Neutrophil (primary cell): ENCODE measurements around the gene MLN.

Experiments
- H3K27ac ChIP-seq: fragments of 200-600 bp; sonication (generic); 2 replicates; pipeline ENCODE4 v1.5.1; 2016; ENCODE audit warnings: mild to moderate bottlenecking, moderate library complexity
- H3K27me3 ChIP-seq: fragments of 200-600 bp; sonication (generic); 2 replicates; pipeline ENCODE4 v1.6.0; 2016; ENCODE audit warnings: mild to moderate bottlenecking
- H3K36me3 ChIP-seq: fragments of 200-600 bp; sonication (generic); 2 replicates; pipeline ENCODE4 v1.5.1; 2017
- H3K4me1 ChIP-seq, 2 experiments: fragments of 200-600 bp in 1 of 2; sonication (generic) in 1 of 2; 1 replicate in 1 of 2; 2 replicates in 1 of 2; pipeline versions ENCODE4 v1.5.1 to v1.6.1; 2013 to 2016; ENCODE audit warnings: low read depth in 1 of 2, low read length in 1 of 2, mild to moderate bottlenecking in 1 of 2, moderate library complexity in 1 of 2; ENCODE audit not compliant: control insufficient read depth in 1 of 2, insufficient read depth in 1 of 2
- H3K4me3 ChIP-seq, 2 experiments: fragments of 200-600 bp in 1 of 2; sonication (generic) in 1 of 2; 1 replicate in 1 of 2; 2 replicates in 1 of 2; pipeline ENCODE4 v1.5.1; 2013 to 2016; ENCODE audit warnings: low read depth in 1 of 2, low read length in 1 of 2, mild to moderate bottlenecking in 1 of 2, moderate library complexity in 1 of 2
- H3K9me3 ChIP-seq: fragments of 200-600 bp; sonication (generic); 2 replicates; pipeline ENCODE4 v1.5.1; 2016
- CTCF ChIP-seq: fragments of 200-600 bp; sonication (generic); IDR thresholded peaks from 2 replicates; pipeline ENCODE4 v1.5.1; 2016; ENCODE audit warnings: antibody characterized with exemption

The MLN gene

GRCh38 chr6:33849500-33850075, 45.8 kb upstream of the MLN start:
- Histone ChIP-seq H3K4me3 (no peak overlapping the region), H3K4me1 (no peaks in the 10 kb centered on the region), H3K36me3 (no peaks in the 10 kb centered on the region), H3K27ac (no peak overlapping the region), H3K27me3 (peaks cover 44% of the 10 kb centered on the region), H3K9me3 (no peaks in the 10 kb centered on the region)
- no peak for TF ChIP-seq CTCF

- Histone ChIP-seq H3K36me3 (no peaks in the 10 kb centered on the region), H3K9me3 (no peaks in the 10 kb centered on the region), H3K27ac (no peak overlapping the region), H3K4me1 (no peaks in the 10 kb centered on the region), H3K4me3 (no peak overlapping the region), H3K27me3 (peaks cover 33% of the 10 kb centered on the region)
- no peak for TF ChIP-seq CTCF
Observed at GRCh38 chr6:33848484-33848883, 44.7 kb upstream of the MLN start.

- no peak overlapping the region for H3K4me3 ChIP-seq
- H3K27ac ChIP-seq, result no peak overlapping the region
- no peak for TF ChIP-seq CTCF
- H3K36me3 ChIP-seq, result no peaks in the 10 kb centered on the region
- H3K9me3 ChIP-seq, result no peaks in the 10 kb centered on the region
- no peaks in the 10 kb centered on the region for H3K4me1 ChIP-seq
- peaks cover 27% of the 10 kb centered on the region for H3K27me3 ChIP-seq
Observed at GRCh38 chr6:33847867-33848266, 44.1 kb upstream of the MLN start.

- no peaks in the 10 kb centered on the region for H3K4me1 ChIP-seq
- H3K4me3 ChIP-seq, result no peak overlapping the region
- no peaks in the 10 kb centered on the region for H3K9me3 ChIP-seq
- H3K27ac ChIP-seq, result no peak overlapping the region
- H3K36me3 ChIP-seq, result no peaks in the 10 kb centered on the region
- no peak for TF ChIP-seq CTCF
- H3K27me3 ChIP-seq, result peaks cover 19% of the 10 kb centered on the region
Observed at GRCh38 chr6:33847078-33847477, 43.3 kb upstream of the MLN start.

DNA sequence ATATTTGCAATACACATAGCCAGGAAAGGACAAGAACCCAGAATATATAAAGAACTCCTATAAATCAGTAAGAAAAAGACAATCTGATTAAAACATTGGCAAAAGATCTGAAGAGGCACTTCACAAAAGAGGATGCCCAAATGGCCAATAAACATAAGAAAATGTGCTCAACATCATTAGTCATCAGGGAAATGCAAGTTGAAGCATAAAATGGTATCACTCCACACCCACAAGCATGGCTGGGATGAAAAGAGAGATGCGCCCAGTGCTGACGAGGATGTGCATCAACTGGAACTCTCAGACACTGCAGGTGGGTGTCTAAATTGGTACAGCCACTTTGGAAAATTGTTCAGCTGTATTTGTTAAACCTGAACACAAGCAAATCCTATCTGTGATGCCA, 42.4 kb upstream of the MLN start:
- H3K4me3 ChIP-seq, result no peak overlapping the region
- H3K4me1 ChIP-seq, result no peaks in the 10 kb centered on the region
- no peaks in the 10 kb centered on the region for H3K36me3 ChIP-seq
- TF ChIP-seq CTCF, result no peak
- H3K27me3 ChIP-seq, result peaks cover 12% of the 10 kb centered on the region
- H3K9me3 ChIP-seq, result no peaks in the 10 kb centered on the region
- H3K27ac ChIP-seq, result no peak overlapping the region
